CD14-positive monocyte (primary cell): Measurements from ENCODE around the gene DHRS3. TPM values are rescaled to one million over a fixed set of nuclear protein-coding genes. Genes with fewer than 3 reads are reported as not detected.

Source experiments
- DNase-seq, 3 donors: peaks; one replicate each; pipeline ENCODE4 v3.0.0-alpha.2; 2011 to 2022
- H2AFZ ChIP-seq: 2 replicates; pipeline ENCODE4 v1.6.0; 2012; ENCODE audit warnings: mild to moderate bottlenecking, low read depth, low read length, inconsistent platforms; ENCODE audit not compliant: insufficient read depth, poor library complexity, severe bottlenecking
- H3K27ac ChIP-seq, 2 donors: 1 replicate in 1 of 2; 2 replicates in 1 of 2; pipeline ENCODE4 v1.5.1; 2012 to 2013; ENCODE audit warnings: low read length in 2 of 2, control low read depth in 1 of 2, inconsistent platforms in 1 of 2, low read depth in 1 of 2, mild to moderate bottlenecking in 1 of 2
- H3K27me3 ChIP-seq, 2 donors: one replicate each; pipeline versions ENCODE4 v1.6.0 to v1.6.1; 2011 to 2013; ENCODE audit warnings: low read length in 2 of 2; ENCODE audit not compliant: control insufficient read depth in 2 of 2, insufficient read depth in 2 of 2
- H3K36me3 ChIP-seq, 2 donors: replicated peaks in 1 of 2; 1 replicate in 1 of 2; 2 replicates in 1 of 2; pipeline versions ENCODE4 v1.5.1 to v1.6.1; 2012 to 2013; ENCODE audit warnings: low read length in 2 of 2, control low read depth in 1 of 2, inconsistent platforms in 1 of 2, mild to moderate bottlenecking in 1 of 2; ENCODE audit not compliant: insufficient read depth in 2 of 2, control insufficient read depth in 1 of 2
- H3K4me1 ChIP-seq, 2 donors: 1 replicate in 1 of 2; 2 replicates in 1 of 2; pipeline versions ENCODE4 v1.5.1 to v1.6.1; 2012 to 2013; ENCODE audit warnings: low read length in 2 of 2, control low read depth in 1 of 2, inconsistent platforms in 1 of 2, mild to moderate bottlenecking in 1 of 2, moderate library complexity in 1 of 2; ENCODE audit not compliant: insufficient read depth in 2 of 2, control insufficient read depth in 1 of 2
- H3K4me2 ChIP-seq: replicated peaks from 2 replicates; pipeline ENCODE3; 2012; ENCODE audit warnings: low read length, moderate library complexity, mild to moderate bottlenecking; ENCODE audit not compliant: poor library complexity, severe bottlenecking; ENCODE audit errors: extremely low read depth
- H3K4me3 ChIP-seq, 3 experiments: fragments of 200-600 bp in 1 of 3; sonication (generic) in 1 of 3; replicated peaks in 1 of 3; 1 replicate in 2 of 3; 2 replicates in 1 of 3; pipeline ENCODE4 v1.5.1; 2011 to 2013; ENCODE audit warnings: low read length in 3 of 3, mild to moderate bottlenecking in 3 of 3, control low read depth in 2 of 3, low read depth in 2 of 3, inconsistent platforms in 1 of 3, moderate library complexity in 1 of 3
- H3K79me2 ChIP-seq: 2 replicates; pipeline ENCODE4 v1.6.0; 2012; ENCODE audit warnings: mild to moderate bottlenecking, control low read depth, inconsistent platforms, low read length, moderate library complexity; ENCODE audit not compliant: insufficient read depth
- H3K9ac ChIP-seq: 2 replicates; pipeline ENCODE4 v1.6.0; 2017; ENCODE audit warnings: low read length, mild to moderate bottlenecking; ENCODE audit not compliant: insufficient read depth, poor library complexity, severe bottlenecking
- H3K9me3 ChIP-seq, 2 donors: replicated peaks in 1 of 2; 1 replicate in 1 of 2; 2 replicates in 1 of 2; pipeline versions ENCODE4 v1.5.1 to v1.6.1; 2012 to 2013; ENCODE audit warnings: low read length in 2 of 2, control low read depth in 1 of 2; ENCODE audit not compliant: control insufficient read depth in 1 of 2, insufficient read depth in 1 of 2
- H4K20me1 ChIP-seq: 2 replicates; pipeline ENCODE4 v1.6.0; 2012; ENCODE audit warnings: mild to moderate bottlenecking, low read length, control low read depth, moderate library complexity; ENCODE audit not compliant: insufficient read depth
- H3K27ac Mint-ChIP-seq, 7 donors: one replicate each; pipeline ENCODE4 v1.8.0; 2020; ENCODE audit warnings: mild to moderate bottlenecking in 7 of 7, mixed read lengths in 7 of 7, moderate library complexity in 6 of 7, inconsistent platforms in 2 of 7
- H3K27me3 Mint-ChIP-seq, 3 donors: one replicate each; pipeline ENCODE4 v1.8.0; 2021 to 2022; ENCODE audit warnings: low read depth in 3 of 3, mild to moderate bottlenecking in 3 of 3, mixed read lengths in 3 of 3, moderate library complexity in 3 of 3, inconsistent platforms in 1 of 3
- H3K36me3 Mint-ChIP-seq, 2 donors: one replicate each; pipeline ENCODE4 v1.8.0; 2020; ENCODE audit warnings: mixed read lengths in 2 of 2, inconsistent platforms in 1 of 2, mild to moderate bottlenecking in 1 of 2
- H3K4me1 Mint-ChIP-seq: one replicate; pipeline ENCODE4 v1.8.0; 2020; ENCODE audit warnings: mild to moderate bottlenecking, mixed read lengths
- H3K4me3 Mint-ChIP-seq, 2 donors: one replicate each; pipeline ENCODE4 v1.8.0; 2020; ENCODE audit warnings: mild to moderate bottlenecking in 2 of 2, mixed read lengths in 2 of 2, moderate library complexity in 1 of 2
- H3K9me3 Mint-ChIP-seq, 7 donors: one replicate each; pipeline ENCODE4 v1.8.0; 2020 to 2022; ENCODE audit warnings: mixed read lengths in 7 of 7, mild to moderate bottlenecking in 6 of 7, moderate library complexity in 6 of 7, inconsistent platforms in 2 of 7
- CTCF ChIP-seq: fragments of 200-600 bp; IDR thresholded peaks from one replicate; pipeline ENCODE4 v1.8.0; 2022; ENCODE audit warnings: antibody characterized with exemption, mild to moderate bottlenecking
- WGBS: methylation state at CpG from one replicate; pipeline ENCODE4 v1.1.5; 2013; ENCODE audit warnings: missing lambda C conversion rate; ENCODE audit not compliant: insufficient coverage; 5-methylcytosine and 5-hydroxymethylcytosine counted together
- intact Hi-C, 2 donors: fragments of 100-400 bp; cut with micrococcal nuclease; formaldehyde crosslinking; loops; one replicate each; pipeline versions ENCODE4 v1.15.0 to v1.15.1; 2023
- polyA plus RNA-seq, 3 donors: library from polyadenylated mRNA; depleted of rRNA in 1 of 3; unstranded in 2 of 3; stranded (reverse) in 1 of 3; fragments of 300-500 nt in 2 of 3; fragments of >200 nt in 1 of 3; fragmentation: Illumina TruSeq in 2 of 3; gene quantifications; 1 replicate in 2 of 3; 2 replicates in 1 of 3; pipeline ENCODE4 v1.2.3, GENCODE V29; 2012 to 2021

DHRS3 gene
- polyA plus RNA-seq, 3 donors, result 0.23 to 0.59 (median 0.29) TPM

- TF ChIP-seq CTCF, result no peak
- Histone ChIP-seq H3K36me3 (no peaks in the 10 kb centered on the region), H3K4me3 (no peak overlapping the region), H3K4me2 (no peak overlapping the region), H3K27ac (no peak overlapping the region), H3K4me1 (peaks cover 6 to 7% of the 10 kb centered on the region in 2 donors), H2AFZ (no peak overlapping the region), H3K27me3 (no peaks in the 10 kb centered on the region), H3K9ac (no peak overlapping the region), H4K20me1 (no peaks in the 10 kb centered on the region), H3K9me3 (no peaks in the 10 kb centered on the region), H3K79me2 (no peaks in the 10 kb centered on the region)
- WGBS, result no CpG with 5 or more reads among the region's 1 CpG
- intact Hi-C loops, result no loop called here
- H3K27ac Mint-ChIP-seq, result no peak overlapping the region
- peaks cover 13% of the 10 kb centered on the region for H3K4me1 Mint-ChIP-seq
- peaks cover 0 to 2% of the 10 kb centered on the region in 2 donors for H3K36me3 Mint-ChIP-seq
- H3K27me3 Mint-ChIP-seq, result peaks cover 0 to 4% (median 2%) of the 10 kb centered on the region in 3 donors
- no peak for DNase-seq
- peaks cover 0 to 9% (median 3%) of the 10 kb centered on the region in 7 donors for H3K9me3 Mint-ChIP-seq
- H3K4me3 Mint-ChIP-seq, result no peak overlapping the region
These were observed 86.9 kb downstream of the DHRS3 start for GRCh38 chr1:12531179-12531499.

GRCh38 chr1:12530462-12531178, 87.4 kb downstream of the DHRS3 start:
- DNase-seq, result no peak
- Histone ChIP-seq H3K9me3 (no peaks in the 10 kb centered on the region), H3K4me1 (peaks cover 9% of the 10 kb centered on the region in 2 donors), H4K20me1 (no peaks in the 10 kb centered on the region), H3K27me3 (no peaks in the 10 kb centered on the region), H3K9ac (no peak overlapping the region), H3K36me3 (no peaks in the 10 kb centered on the region), H3K4me3 (no peak overlapping the region), H3K27ac (no peak overlapping the region), H3K79me2 (no peaks in the 10 kb centered on the region), H2AFZ (no peak overlapping the region), H3K4me2 (no peak overlapping the region)
- intact Hi-C loops, result no loop called here
- Mint-ChIP-seq H3K36me3 (peaks cover 0 to 2% of the 10 kb centered on the region in 2 donors), H3K4me1 (peaks cover 18% of the 10 kb centered on the region), H3K27ac (no peak overlapping the region), H3K4me3 (no peak overlapping the region), H3K27me3 (peaks cover 0 to 6% (median 2%) of the 10 kb centered on the region in 3 donors), H3K9me3 (peaks cover 0 to 6% (median 1%) of the 10 kb centered on the region in 7 donors)
- WGBS, result 100% methylated on average over 2 of the region's 11 CpGs
- TF ChIP-seq CTCF, result no peak
